K562 (cell line): ENCODE results near the gene BSCL2. TPM values are rescaled to one million over a fixed set of nuclear protein-coding genes. Genes with fewer than 3 reads are reported as not detected.

Experiments used
- ARID4B ChIP-seq: sonication (generic); formaldehyde crosslinking; IDR thresholded peaks from 2 replicates; pipeline ENCODE4 v1.8.0; 2022; ENCODE audit warnings: mild to moderate bottlenecking, missing genetic modification reagents
- ATF3 ChIP-seq, 2 experiments: fragments of 450-650 bp in 1 of 2; sonication (generic) in 1 of 2; formaldehyde crosslinking in 1 of 2; IDR thresholded peaks in 1 of 2; conservative IDR thresholded peaks in 1 of 2; 2 replicates each; pipeline versions ENCODE4 v1.6.1 to v1.8.1; 2016 to 2023; ENCODE audit warnings: mild to moderate bottlenecking in 2 of 2, moderate library complexity in 2 of 2, inconsistent platforms in 1 of 2, missing genetic modification reagents in 1 of 2
- BCLAF1 ChIP-seq, 2 experiments: fragments of 450-650 bp in 1 of 2; IDR thresholded peaks; 2 replicates each; pipeline ENCODE4 v1.6.1; 2011 to 2017; ENCODE audit warnings: low read depth in 2 of 2, antibody characterized with exemption in 1 of 2, borderline replicate concordance in 1 of 2, low read length in 1 of 2, mild to moderate bottlenecking in 1 of 2, mixed read lengths in 1 of 2; ENCODE audit not compliant: control insufficient read depth in 1 of 2
- HBP1 ChIP-seq: fragments of 450-650 bp; formaldehyde crosslinking; IDR thresholded peaks from 2 replicates; pipeline ENCODE4 v1.4.0; 2022; ENCODE audit warnings: missing genetic modification characterization
- KDM5B ChIP-seq: fragments of 200-600 bp; sonication (generic); IDR thresholded peaks from 2 replicates; pipeline ENCODE4 v1.6.1; 2012; ENCODE audit warnings: low read depth, mild to moderate bottlenecking, moderate library complexity, low read length, control low read depth, inconsistent platforms; ENCODE audit not compliant: insufficient replicate concordance
- KLF16 ChIP-seq: IDR thresholded peaks from 2 replicates; pipeline ENCODE4 v1.6.1; 2016; ENCODE audit warnings: antibody characterized with exemption
- MCM3 ChIP-seq: fragments of 450-650 bp; IDR thresholded peaks from 2 replicates; pipeline ENCODE4 v1.6.1; 2016
- PHB2 ChIP-seq: fragments of 450-650 bp; IDR thresholded peaks from 2 replicates; pipeline ENCODE4 v1.6.1; 2017; ENCODE audit warnings: low read depth
- POLR2AphosphoS5 ChIP-seq: IDR thresholded peaks from 2 replicates; pipeline ENCODE4 v1.6.1; 2011; ENCODE audit warnings: mild to moderate bottlenecking, low read depth, low read length, moderate library complexity; ENCODE audit not compliant: control insufficient read depth, insufficient read depth
- SNAPC5 ChIP-seq: fragments of 250-450 bp; sonication (Bioruptor Pico); IDR thresholded peaks from 2 replicates; pipeline ENCODE4 v1.8.0; 2021; ENCODE audit warnings: moderate library complexity, mild to moderate bottlenecking, inconsistent platforms
- ZBTB17 ChIP-seq: fragments of 450-650 bp; formaldehyde crosslinking; IDR thresholded peaks from 2 replicates; pipeline ENCODE4 v1.4.0; 2020; ENCODE audit warnings: mild to moderate bottlenecking
- ZBTB33 ChIP-seq: sonication (generic); formaldehyde crosslinking; IDR thresholded peaks from 2 replicates; pipeline ENCODE4 v1.8.1; 2023; ENCODE audit warnings: mild to moderate bottlenecking, missing genetic modification reagents
- ZNF324 ChIP-seq: fragments of 250-450 bp; sonication (Bioruptor Pico); IDR thresholded peaks from 2 replicates; pipeline ENCODE4 v1.4.0; 2020; ENCODE audit warnings: mild to moderate bottlenecking
- ZSCAN32 ChIP-seq: fragments of 450-650 bp; formaldehyde crosslinking; IDR thresholded peaks from 2 replicates; pipeline ENCODE4 v1.4.0; 2020; ENCODE audit warnings: mild to moderate bottlenecking, moderate library complexity
- polyA plus RNA-seq, 8 experiments: library from polyadenylated mRNA; depleted of rRNA in 4 of 8; stranded (reverse) in 5 of 8; unstranded in 3 of 8; fragments of >200 nt; fragmentation: Nextera tagmentation in 2 of 8; fragmentation: Illumina TruSeq in 1 of 8; extraction: Ambion mirVana in 2 of 8; extraction: Trizol in 1 of 8; gene quantifications; 2 replicates each; pipeline versions ENCODE4 v1.2.1 to v1.2.3, GENCODE V29; 2011 to 2014; ENCODE audit warnings: inconsistent platforms in 1 of 8, missing spikeins in 1 of 8
- total RNA-seq, 7 experiments: library from RNA; depleted of rRNA in 6 of 7; stranded (reverse); fragments of >200 nt in 6 of 7; fragmentation: Illumina TruSeq in 2 of 7; extraction: Trizol in 2 of 7; gene quantifications; 2 replicates each; pipeline versions ENCODE4 v1.2.1 to v1.2.3, GENCODE V29; 2011 to 2021; ENCODE audit warnings: low replicate concordance in 1 of 7

Gene BSCL2
- total and polyA plus RNA-seq, 9 of the 15 experiments (the other 6 are each of a cell fraction or from before 2014, with no cell fraction given): 18.9 to 51.7 (median 35.2) TPM

- TF ChIP-seq HBP1 (CRISPR knock-in tag): no peak
- TF ChIP-seq KDM5B: no peak
- peak; percentile 69 for TF ChIP-seq ZBTB33 (CRISPR knock-in tag)
- no peak for TF ChIP-seq POLR2AphosphoS5
- no peak for TF ChIP-seq KLF16
- peak in 1 of 2 experiments; percentile 78; a peak in 2 of 4 replicates for TF ChIP-seq BCLAF1 (IDR thresholded peaks at IDR 0.05; ENCODE audit: borderline replicate concordance in 1 of 2, control insufficient read depth in 1 of 2, low read depth in 2 of 2, low read length in 1 of 2)
- TF ChIP-seq ARID4B (CRISPR knock-in tag): no peak
- no peak for TF ChIP-seq SNAPC5 (CRISPR knock-in tag)
- no peak for TF ChIP-seq ZBTB17 (CRISPR knock-in tag)
- TF ChIP-seq MCM3: no peak
- no peak for TF ChIP-seq ATF3 (IDR thresholded peaks at IDR 0.05)
- TF ChIP-seq ATF3 (CRISPR knock-in tag; conservative IDR thresholded peaks at IDR 0.05): no peak
- TF ChIP-seq ZSCAN32 (CRISPR knock-in tag): no peak
- no peak for TF ChIP-seq PHB2
- no peak for TF ChIP-seq ZNF324
These were observed at the start of gene BSCL2, which contains the start of gene GNG3 (continued) for GRCh38 chr11:62707277-62707861.
